Panc1 (cell line): ENCODE data around the gene TP53I11. TPM values are rescaled to one million over a fixed set of nuclear protein-coding genes. Genes with fewer than 3 reads are reported as not detected.

Source experiments
- ATAC-seq: fragments of 200-7000 bp; cut with Tn5 transposase; 2 replicates; pipeline ENCODE4 v1.9.1; 2020; ENCODE audit warnings: mild to moderate bottlenecking, moderate library complexity
- BruUV-seq: library from RNA; stranded (reverse); fragments of 400-500 nt; replicated peaks from 2 replicates; lab custom pipeline; 2021; lab: Mats Ljungman, UMichigan
- CTCF ChIA-PET: fragments of 300-600 bp; sonication (Branson Sonifier 250); formaldehyde crosslinking; loops from one replicate; lab custom pipeline; 2022; ENCODE audit warnings: antibody characterized with exemption; lab: Charles Lee
- POLR2A ChIA-PET: fragments of 300-600 bp; sonication (Branson Sonifier 250); formaldehyde crosslinking; loops from one replicate; lab custom pipeline; 2022; ENCODE audit warnings: antibody characterized with exemption; lab: Charles Lee
- DNase-seq: peaks from one replicate; pipeline ENCODE4 v3.0.0-alpha.2; 2010; ENCODE audit warnings: low read depth, low spot score
- H3K27ac ChIP-seq: 2 replicates; pipeline ENCODE4 v1.5.1; 2011; ENCODE audit warnings: mild to moderate bottlenecking, low read length, inconsistent platforms
- H3K27me3 ChIP-seq: fragments of 200-500 bp; sonication (Bioruptor generic); 2 replicates; pipeline ENCODE4 v1.6.0; 2014; ENCODE audit warnings: low read length, inconsistent platforms; ENCODE audit not compliant: control insufficient read depth, insufficient read depth
- H3K36me3 ChIP-seq: fragments of 200-500 bp; sonication (Bioruptor generic); 2 replicates; pipeline ENCODE4 v1.5.1; 2014; ENCODE audit warnings: inconsistent platforms, mild to moderate bottlenecking, low read length, moderate library complexity; ENCODE audit not compliant: control insufficient read depth, insufficient read depth
- H3K4me1 ChIP-seq: 2 replicates; pipeline ENCODE4 v1.5.1; 2011; ENCODE audit warnings: inconsistent platforms, mild to moderate bottlenecking, low read length, moderate library complexity; ENCODE audit not compliant: control insufficient read depth, insufficient read depth
- H3K4me3 ChIP-seq, 2 experiments: 2 replicates each; pipeline ENCODE4 v1.5.1; 2011 to 2012; ENCODE audit warnings: low read depth in 2 of 2, low read length in 2 of 2, mild to moderate bottlenecking in 2 of 2, inconsistent platforms in 1 of 2, moderate library complexity in 1 of 2
- H3K9me3 ChIP-seq: fragments of 200-500 bp; sonication (Bioruptor generic); 2 replicates; pipeline ENCODE4 v1.5.1; 2014; ENCODE audit warnings: low read depth, mild to moderate bottlenecking, inconsistent platforms, low read length, moderate library complexity; ENCODE audit not compliant: control insufficient read depth, insufficient read depth
- POLR2AphosphoS5 ChIP-seq: IDR thresholded peaks from 2 replicates; pipeline ENCODE4 v1.6.1; 2012; ENCODE audit warnings: mild to moderate bottlenecking, low read depth, low read length, moderate library complexity
- SIN3A ChIP-seq: IDR thresholded peaks from 2 replicates; pipeline ENCODE4 v1.6.1; 2012; ENCODE audit warnings: low read depth, mild to moderate bottlenecking, low read length, moderate library complexity, borderline replicate concordance; ENCODE audit not compliant: insufficient read depth
- TCF7L2 ChIP-seq: IDR thresholded peaks from 2 replicates; pipeline ENCODE4 v1.6.1; 2011; ENCODE audit warnings: mild to moderate bottlenecking, low read depth, low read length, inconsistent platforms
- in situ Hi-C: cut with HindIII; loops from 2 replicates; pipeline ENCODE4 v1.10.0; 2016; ENCODE audit warnings: low sequenced_read_pairs, low pct_unique_long_range_greater_than_20kb
- intact Hi-C: fragments of 100-400 bp; cut with micrococcal nuclease; formaldehyde crosslinking; loops from one replicate; pipeline ENCODE4 v1.10.0; 2022; ENCODE audit not compliant: unreplicated experiment
- total RNA-seq: library from RNA; stranded (reverse); gene quantifications from one replicate; pipeline ENCODE4 v1.2.1, GENCODE V29; 2021; ENCODE audit not compliant: unreplicated experiment
- TF ChIP-seq, protein P1 (sequence below), 2 experiments: IDR thresholded peaks; 2 replicates each; pipeline ENCODE4 v1.6.1; 2011 to 2012; ENCODE audit warnings: low read depth in 2 of 2, control low read depth in 1 of 2, low read length in 1 of 2, mild to moderate bottlenecking in 1 of 2, moderate library complexity in 1 of 2; ENCODE audit not compliant: insufficient read depth in 1 of 2
- TF ChIP-seq, protein P2 (sequence below): fragments of 450-650 bp; IDR thresholded peaks from 2 replicates; pipeline ENCODE4 v1.5.1; 2017; ENCODE audit warnings: mild to moderate bottlenecking

The TP53I11 gene
- total RNA-seq, 1 experiment from 2014 or later, result 132 TPM

DNA sequence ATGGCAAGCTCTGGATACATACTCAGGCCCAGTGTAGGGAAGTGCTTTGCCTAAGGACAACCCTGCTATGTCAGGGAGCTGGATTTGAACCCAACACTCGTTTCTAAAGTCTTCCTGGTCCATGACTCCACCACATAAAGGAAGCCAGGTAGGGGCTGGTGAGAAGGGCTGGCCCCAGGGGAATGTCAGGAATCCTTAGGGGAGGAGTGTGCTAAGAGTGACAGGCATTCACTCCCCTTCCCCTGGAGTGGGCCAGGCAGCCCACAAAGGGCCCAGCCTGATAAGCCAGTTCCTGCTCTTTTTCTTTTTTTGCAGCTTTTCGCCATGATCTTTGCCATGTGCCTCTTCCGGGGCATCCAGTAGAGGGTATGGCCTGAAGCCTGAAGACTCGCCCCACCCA is 21.9 kb downstream of the TP53I11 start:
- ChIA-PET CTCF (interaction anchor here (2.9 to 8.2 kb wide), 2 partner anchors 7 to 175 kb away, joined by 25 to 115 read pairs; no protein-coding TSS in a partner anchor), POLR2A (no interaction called here)
- Histone ChIP-seq H3K4me3 (no peak overlapping the region), H3K4me1 (peaks cover 17% of the 10 kb centered on the region), H3K27me3 (no peaks in the 10 kb centered on the region), H3K27ac (no peak overlapping the region), H3K9me3 (no peaks in the 10 kb centered on the region), H3K36me3 (no peaks in the 10 kb centered on the region)
- BruUV-seq, result no TSS peak
- in situ Hi-C loops (no loop called here), intact Hi-C loops (no loop called here)
- no peak for ATAC-seq
- TF ChIP-seq TCF7L2, result no peak
- TF ChIP-seq, protein P1, sequence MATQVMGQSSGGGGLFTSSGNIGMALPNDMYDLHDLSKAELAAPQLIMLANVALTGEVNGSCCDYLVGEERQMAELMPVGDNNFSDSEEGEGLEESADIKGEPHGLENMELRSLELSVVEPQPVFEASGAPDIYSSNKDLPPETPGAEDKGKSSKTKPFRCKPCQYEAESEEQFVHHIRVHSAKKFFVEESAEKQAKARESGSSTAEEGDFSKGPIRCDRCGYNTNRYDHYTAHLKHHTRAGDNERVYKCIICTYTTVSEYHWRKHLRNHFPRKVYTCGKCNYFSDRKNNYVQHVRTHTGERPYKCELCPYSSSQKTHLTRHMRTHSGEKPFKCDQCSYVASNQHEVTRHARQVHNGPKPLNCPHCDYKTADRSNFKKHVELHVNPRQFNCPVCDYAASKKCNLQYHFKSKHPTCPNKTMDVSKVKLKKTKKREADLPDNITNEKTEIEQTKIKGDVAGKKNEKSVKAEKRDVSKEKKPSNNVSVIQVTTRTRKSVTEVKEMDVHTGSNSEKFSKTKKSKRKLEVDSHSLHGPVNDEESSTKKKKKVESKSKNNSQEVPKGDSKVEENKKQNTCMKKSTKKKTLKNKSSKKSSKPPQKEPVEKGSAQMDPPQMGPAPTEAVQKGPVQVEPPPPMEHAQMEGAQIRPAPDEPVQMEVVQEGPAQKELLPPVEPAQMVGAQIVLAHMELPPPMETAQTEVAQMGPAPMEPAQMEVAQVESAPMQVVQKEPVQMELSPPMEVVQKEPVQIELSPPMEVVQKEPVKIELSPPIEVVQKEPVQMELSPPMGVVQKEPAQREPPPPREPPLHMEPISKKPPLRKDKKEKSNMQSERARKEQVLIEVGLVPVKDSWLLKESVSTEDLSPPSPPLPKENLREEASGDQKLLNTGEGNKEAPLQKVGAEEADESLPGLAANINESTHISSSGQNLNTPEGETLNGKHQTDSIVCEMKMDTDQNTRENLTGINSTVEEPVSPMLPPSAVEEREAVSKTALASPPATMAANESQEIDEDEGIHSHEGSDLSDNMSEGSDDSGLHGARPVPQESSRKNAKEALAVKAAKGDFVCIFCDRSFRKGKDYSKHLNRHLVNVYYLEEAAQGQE (IDR thresholded peaks at IDR 0.05; ENCODE audit: insufficient read depth in 1 of 2, low read depth in 2 of 2, low read length in 1 of 2), result no peak
- TF ChIP-seq SIN3A, result no peak
- no peak for TF ChIP-seq POLR2AphosphoS5
- TF ChIP-seq, protein P2, sequence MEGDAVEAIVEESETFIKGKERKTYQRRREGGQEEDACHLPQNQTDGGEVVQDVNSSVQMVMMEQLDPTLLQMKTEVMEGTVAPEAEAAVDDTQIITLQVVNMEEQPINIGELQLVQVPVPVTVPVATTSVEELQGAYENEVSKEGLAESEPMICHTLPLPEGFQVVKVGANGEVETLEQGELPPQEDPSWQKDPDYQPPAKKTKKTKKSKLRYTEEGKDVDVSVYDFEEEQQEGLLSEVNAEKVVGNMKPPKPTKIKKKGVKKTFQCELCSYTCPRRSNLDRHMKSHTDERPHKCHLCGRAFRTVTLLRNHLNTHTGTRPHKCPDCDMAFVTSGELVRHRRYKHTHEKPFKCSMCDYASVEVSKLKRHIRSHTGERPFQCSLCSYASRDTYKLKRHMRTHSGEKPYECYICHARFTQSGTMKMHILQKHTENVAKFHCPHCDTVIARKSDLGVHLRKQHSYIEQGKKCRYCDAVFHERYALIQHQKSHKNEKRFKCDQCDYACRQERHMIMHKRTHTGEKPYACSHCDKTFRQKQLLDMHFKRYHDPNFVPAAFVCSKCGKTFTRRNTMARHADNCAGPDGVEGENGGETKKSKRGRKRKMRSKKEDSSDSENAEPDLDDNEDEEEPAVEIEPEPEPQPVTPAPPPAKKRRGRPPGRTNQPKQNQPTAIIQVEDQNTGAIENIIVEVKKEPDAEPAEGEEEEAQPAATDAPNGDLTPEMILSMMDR, result no peak
- no peak for DNase-seq

GRCh38 chr11:44928144-44928543 is 22.5 kb downstream of the TP53I11 start:
- intact Hi-C loops (no loop called here), in situ Hi-C loops (no loop called here)
- TF ChIP-seq, protein P2, result no peak
- TF ChIP-seq TCF7L2 (no peak), SIN3A (no peak), POLR2AphosphoS5 (no peak)
- TF ChIP-seq, protein P1 (IDR thresholded peaks at IDR 0.05; ENCODE audit: insufficient read depth in 1 of 2, low read depth in 2 of 2, low read length in 1 of 2), result no peak
- H3K27ac ChIP-seq, result no peak overlapping the region
- H3K27me3 ChIP-seq, result no peaks in the 10 kb centered on the region
- DNase-seq, result no peak
- H3K9me3 ChIP-seq, result no peaks in the 10 kb centered on the region
- ATAC-seq, result no peak
- BruUV-seq, result no TSS peak
- POLR2A ChIA-PET, result no interaction called here
- H3K36me3 ChIP-seq, result no peaks in the 10 kb centered on the region
- CTCF ChIA-PET, result interaction anchor here (0.5 to 8.2 kb wide), 5 partner anchors 8 to 1522 kb away, joined by 4 to 115 read pairs (median 7); no protein-coding TSS in a partner anchor
- peaks cover 17% of the 10 kb centered on the region for H3K4me1 ChIP-seq
- H3K4me3 ChIP-seq, result no peak overlapping the region
